Stimulated activated CD4-positive, alpha-beta T cell treated with anti-CD3 and anti-CD28 coated beads, Interleukin-15, amount 100 ng/mL, for 24 hours (primary cell): ENCODE data around the gene PRMT1.

Experiments used
- DNase-seq: peaks from one replicate; pipeline ENCODE4 v3.0.0-alpha.2; 2020

Gene PRMT1

GRCh38 chr19:49672131-49672919, 4.7 kb upstream of the PRMT1 start:
- peak; percentile 83 for DNase-seq

- DNase-seq, result no peak
Measured at GRCh38 chr19:49676136-49676783, 811 bp upstream of the PRMT1 start.

GRCh38 chr19:49676784-49677230, 264 bp upstream of the PRMT1 start:
- peak; percentile 99 for DNase-seq

- peak; percentile 85 for DNase-seq
Measured at GRCh38 chr19:49677901-49678674, 1.0 kb downstream of the PRMT1 start.

GRCh38 chr19:49678985-49679770, 2.1 kb downstream of the PRMT1 start:
- no peak for DNase-seq

- no peak for DNase-seq
Measured at GRCh38 chr19:49679771-49680413, 2.8 kb downstream of the PRMT1 start.

GRCh38 chr19:49680421-49681351, 3.6 kb downstream of the PRMT1 start:
- DNase-seq, result peak; percentile 97

- no peak for DNase-seq
Measured at GRCh38 chr19:49681830-49682229, 4.8 kb downstream of the PRMT1 start.

- no peak for DNase-seq
Measured at GRCh38 chr19:49682274-49682673, 5.2 kb downstream of the PRMT1 start.

- DNase-seq, result no peak
Measured at GRCh38 chr19:49683814-49684250, 6.8 kb downstream of the PRMT1 start.

- no peak for DNase-seq
Measured at GRCh38 chr19:49684251-49684982, 7.3 kb downstream of the PRMT1 start.

- no peak for DNase-seq
Measured at GRCh38 chr19:49684983-49685553, 8.0 kb downstream of the PRMT1 start.

- no peak for DNase-seq
Measured at GRCh38 chr19:49685845-49686332, 8.8 kb downstream of the PRMT1 start.

- no peak for DNase-seq
Measured at GRCh38 chr19:49686503-49687088, 9.5 kb downstream of the PRMT1 start.

GRCh38 chr19:49687150-49687549, 10.1 kb downstream of the PRMT1 start:
- no peak for DNase-seq

- DNase-seq, result no peak
Measured at GRCh38 chr19:49687566-49688316, 10.7 kb downstream of the PRMT1 start.

- no peak for DNase-seq
Measured at GRCh38 chr19:49688531-49689132, 11.6 kb downstream of the PRMT1 start.
